Nephron (organoid): ENCODE measurements around the gene GAS7.

Experiments
- H3K27ac Mint-ChIP-seq, 3 experiments: 2 replicates each; pipeline ENCODE4 v1.8.0; 2020; ENCODE audit warnings: mixed read lengths in 3 of 3, mild to moderate bottlenecking in 2 of 3, moderate library complexity in 1 of 3
- H3K27me3 Mint-ChIP-seq: 2 replicates; pipeline ENCODE4 v1.8.0; 2021; ENCODE audit warnings: low read depth, mild to moderate bottlenecking, moderate library complexity, mixed read lengths
- H3K36me3 Mint-ChIP-seq: 2 replicates; pipeline ENCODE4 v1.8.0; 2020; ENCODE audit warnings: low read depth, mixed read lengths
- H3K4me1 Mint-ChIP-seq: 2 replicates; pipeline ENCODE4 v1.8.0; 2020; ENCODE audit warnings: mixed read lengths
- H3K4me3 Mint-ChIP-seq, 3 experiments: 2 replicates each; pipeline ENCODE4 v1.8.0; 2020; ENCODE audit warnings: mild to moderate bottlenecking in 3 of 3, mixed read lengths in 3 of 3, moderate library complexity in 2 of 3
- H3K9me3 Mint-ChIP-seq: 2 replicates; pipeline ENCODE4 v1.8.0; 2020; ENCODE audit warnings: mixed read lengths
- TF ChIP-seq, protein P1 (sequence below), 3 experiments: fragments of 200-600 bp; sonication (generic); IDR thresholded peaks; one replicate each; pipeline ENCODE4 v1.5.0; 2021; ENCODE audit warnings: antibody characterized with exemption in 3 of 3; ENCODE audit not compliant: unreplicated experiment in 3 of 3

Gene GAS7

DNA sequence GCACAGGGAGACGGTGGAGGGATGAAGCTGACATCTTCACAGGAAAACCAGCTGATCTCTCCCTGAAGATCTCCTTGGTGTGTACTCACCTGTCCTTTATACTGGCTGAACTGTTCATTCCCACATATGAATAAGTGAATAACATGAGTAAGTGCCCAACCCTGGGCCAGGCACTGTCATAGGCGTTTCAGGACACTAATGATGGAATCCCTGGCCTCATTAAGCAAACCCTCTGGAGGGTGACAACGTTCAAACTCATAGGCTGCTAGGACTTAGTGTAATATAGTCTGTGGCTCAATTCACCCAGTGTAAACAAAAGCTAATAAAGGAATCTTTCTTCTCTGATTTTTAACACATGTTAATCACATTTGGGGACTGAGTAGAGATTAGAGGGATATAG lies 24.5 kb downstream of the GAS7 start:
- no peak overlapping the region for H3K4me3 Mint-ChIP-seq

DNA sequence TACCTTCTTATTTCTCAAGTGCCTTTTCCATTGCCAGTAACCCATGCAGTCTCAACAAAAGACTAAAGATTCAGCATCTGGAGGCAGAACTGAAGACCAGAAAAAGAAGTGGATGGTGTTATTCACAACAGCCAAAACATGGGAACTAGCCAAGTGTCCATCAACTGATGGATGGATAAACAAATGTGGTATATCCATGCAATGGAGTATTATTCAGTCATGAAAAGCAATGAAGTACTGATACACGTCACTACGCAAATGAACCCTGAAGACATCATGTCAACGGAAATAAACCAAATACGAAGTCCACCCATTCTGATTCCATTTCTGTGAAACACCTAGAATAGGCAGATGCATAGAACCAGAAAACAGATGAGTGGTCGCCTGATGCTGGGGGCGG lies 25.6 kb downstream of the GAS7 start:
- Mint-ChIP-seq H3K4me3 (no peak overlapping the region), H3K9me3 (peaks cover 4% of the 10 kb centered on the region), H3K27me3 (peaks cover 32% of the 10 kb centered on the region), H3K27ac (no peak overlapping the region), H3K36me3 (peaks cover 4% of the 10 kb centered on the region), H3K4me1 (peaks cover 43% of the 10 kb centered on the region)
- TF ChIP-seq, protein P1, sequence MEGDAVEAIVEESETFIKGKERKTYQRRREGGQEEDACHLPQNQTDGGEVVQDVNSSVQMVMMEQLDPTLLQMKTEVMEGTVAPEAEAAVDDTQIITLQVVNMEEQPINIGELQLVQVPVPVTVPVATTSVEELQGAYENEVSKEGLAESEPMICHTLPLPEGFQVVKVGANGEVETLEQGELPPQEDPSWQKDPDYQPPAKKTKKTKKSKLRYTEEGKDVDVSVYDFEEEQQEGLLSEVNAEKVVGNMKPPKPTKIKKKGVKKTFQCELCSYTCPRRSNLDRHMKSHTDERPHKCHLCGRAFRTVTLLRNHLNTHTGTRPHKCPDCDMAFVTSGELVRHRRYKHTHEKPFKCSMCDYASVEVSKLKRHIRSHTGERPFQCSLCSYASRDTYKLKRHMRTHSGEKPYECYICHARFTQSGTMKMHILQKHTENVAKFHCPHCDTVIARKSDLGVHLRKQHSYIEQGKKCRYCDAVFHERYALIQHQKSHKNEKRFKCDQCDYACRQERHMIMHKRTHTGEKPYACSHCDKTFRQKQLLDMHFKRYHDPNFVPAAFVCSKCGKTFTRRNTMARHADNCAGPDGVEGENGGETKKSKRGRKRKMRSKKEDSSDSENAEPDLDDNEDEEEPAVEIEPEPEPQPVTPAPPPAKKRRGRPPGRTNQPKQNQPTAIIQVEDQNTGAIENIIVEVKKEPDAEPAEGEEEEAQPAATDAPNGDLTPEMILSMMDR (IDR thresholded peaks at IDR 0.05; ENCODE audit: unreplicated experiment in 3 of 3) = no peak

More for the DNA sequence above, 24.5 kb downstream of the GAS7 start:
- TF ChIP-seq, protein P1 (IDR thresholded peaks at IDR 0.05; ENCODE audit: unreplicated experiment in 3 of 3) = no peak
- Mint-ChIP-seq H3K9me3 (peaks cover 4% of the 10 kb centered on the region), H3K4me1 (peaks cover 52% of the 10 kb centered on the region), H3K27ac (no peak overlapping the region), H3K36me3 (peaks cover 4% of the 10 kb centered on the region), H3K27me3 (peaks cover 26% of the 10 kb centered on the region)

DNA sequence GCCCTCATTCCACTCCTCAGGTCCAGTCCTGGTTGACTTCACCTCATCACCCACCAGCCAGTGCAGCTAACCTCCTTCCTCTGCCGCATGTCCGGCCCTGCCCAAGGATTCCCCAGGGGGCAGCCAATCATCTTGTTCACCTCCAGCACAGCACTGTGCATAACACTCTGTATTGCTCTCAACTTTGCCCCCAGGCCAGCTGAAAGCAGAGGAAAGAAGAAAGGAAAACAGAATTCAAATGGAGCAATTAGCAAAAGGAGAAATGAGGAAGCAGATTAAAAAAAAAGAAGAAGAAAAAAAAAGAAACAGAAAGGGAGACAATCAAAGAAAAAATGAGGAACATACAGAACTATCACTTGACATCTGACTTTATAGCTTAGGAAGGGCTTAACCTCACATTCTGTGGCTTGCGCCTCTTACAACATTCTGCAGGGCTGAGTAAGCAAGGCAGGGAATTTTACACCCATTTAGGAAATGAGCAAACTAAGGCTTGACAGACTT lies 26.1 kb downstream of the GAS7 start:
- Mint-ChIP-seq H3K4me1 (peaks cover 38% of the 10 kb centered on the region), H3K27ac (peak overlapping the region in 1 of 3 experiments; percentile 61), H3K36me3 (peaks cover 4% of the 10 kb centered on the region), H3K4me3 (no peak overlapping the region), H3K9me3 (peaks cover 4% of the 10 kb centered on the region), H3K27me3 (peaks cover 32% of the 10 kb centered on the region)
- TF ChIP-seq, protein P1 (IDR thresholded peaks at IDR 0.05; ENCODE audit: unreplicated experiment in 3 of 3) = no peak

DNA sequence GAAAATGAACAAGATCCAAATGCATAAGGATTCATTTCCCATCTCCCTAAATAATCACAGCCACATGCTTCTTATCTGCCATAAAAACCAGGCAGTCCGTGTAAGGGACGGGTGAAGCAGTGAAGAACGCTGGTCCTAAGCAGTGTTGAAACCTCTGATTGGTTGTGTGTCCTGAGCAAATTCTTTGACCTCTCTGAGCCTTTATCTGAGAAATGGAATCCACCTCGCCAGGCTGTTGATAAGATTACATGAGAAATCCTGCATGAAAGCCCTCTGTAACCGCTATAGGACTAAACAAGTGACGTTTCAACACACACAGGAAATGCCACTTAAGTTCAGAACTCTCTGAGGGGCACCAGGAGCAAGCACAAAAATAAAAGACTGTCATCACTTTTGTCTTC lies 26.8 kb downstream of the GAS7 start:
- TF ChIP-seq, protein P1 (IDR thresholded peaks at IDR 0.05; ENCODE audit: unreplicated experiment in 3 of 3) = no peak
- peaks cover 4% of the 10 kb centered on the region for H3K9me3 Mint-ChIP-seq
- peaks cover 4% of the 10 kb centered on the region for H3K36me3 Mint-ChIP-seq
- H3K4me3 Mint-ChIP-seq = no peak overlapping the region
- peaks cover 31% of the 10 kb centered on the region for H3K4me1 Mint-ChIP-seq
- peaks cover 28% of the 10 kb centered on the region for H3K27me3 Mint-ChIP-seq
- peak overlapping the region in 2 of 3 experiments; percentile 61 to 68 for H3K27ac Mint-ChIP-seq

DNA sequence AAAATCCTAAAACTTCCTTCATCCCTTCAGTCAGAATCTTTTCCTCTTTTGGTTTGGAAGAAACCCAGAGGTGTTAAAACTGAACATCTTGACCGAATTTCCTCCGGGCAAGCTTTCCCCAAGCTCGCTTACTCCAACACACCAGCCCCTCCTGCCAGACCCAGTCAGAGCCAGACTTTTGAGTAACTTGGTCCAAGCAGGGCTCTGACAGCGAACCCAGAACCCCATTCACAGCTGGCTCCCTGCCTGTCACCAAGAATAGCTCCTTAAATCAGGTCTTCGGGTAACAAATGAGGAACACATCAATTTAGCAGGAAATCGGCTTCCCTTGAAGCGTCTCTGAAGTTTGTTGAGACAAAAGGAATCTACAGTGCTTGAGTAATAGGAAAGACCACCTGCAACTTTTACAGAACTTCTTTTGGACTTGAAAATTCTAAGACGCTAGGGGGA lies 27.3 kb downstream of the GAS7 start:
- H3K4me1 Mint-ChIP-seq = peaks cover 31% of the 10 kb centered on the region
- peak overlapping the region; percentile 48 to 68 (median 61) for H3K27ac Mint-ChIP-seq
- TF ChIP-seq, protein P1 (IDR thresholded peaks at IDR 0.05; ENCODE audit: unreplicated experiment in 3 of 3) = no peak
- peaks cover 28% of the 10 kb centered on the region for H3K27me3 Mint-ChIP-seq
- peak overlapping the region in 1 of 3 experiments; percentile 2 for H3K4me3 Mint-ChIP-seq
- H3K9me3 Mint-ChIP-seq = peaks cover 4% of the 10 kb centered on the region
- H3K36me3 Mint-ChIP-seq = peaks cover 4% of the 10 kb centered on the region

DNA sequence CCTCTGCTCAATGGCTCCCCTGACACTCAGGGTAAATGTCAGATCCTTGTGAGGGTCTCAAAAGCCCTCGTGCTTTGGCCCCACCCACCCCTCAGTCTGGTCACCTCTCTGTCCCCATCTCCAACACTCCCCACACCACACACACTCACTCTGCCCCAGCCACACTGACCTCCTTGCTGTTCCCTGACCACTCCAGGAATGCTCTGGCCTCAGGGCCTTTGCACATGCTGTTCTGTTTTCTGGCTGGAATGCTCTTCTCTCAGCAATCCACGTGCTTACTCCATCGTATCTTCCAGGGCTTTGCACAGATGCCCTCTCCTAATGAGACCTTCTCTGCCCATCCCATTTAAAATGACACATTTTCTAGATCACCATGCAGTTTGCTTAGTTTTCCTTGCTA lies 28.2 kb downstream of the GAS7 start:
- Mint-ChIP-seq H3K36me3 (peaks cover 4% of the 10 kb centered on the region), H3K27ac (peak overlapping the region in 1 of 3 experiments; percentile 61), H3K9me3 (peaks cover 4% of the 10 kb centered on the region), H3K4me1 (peaks cover 29% of the 10 kb centered on the region), H3K4me3 (no peak overlapping the region), H3K27me3 (peaks cover 24% of the 10 kb centered on the region)
- TF ChIP-seq, protein P1 (IDR thresholded peaks at IDR 0.05; ENCODE audit: unreplicated experiment in 3 of 3) = no peak
